Heart left ventricle (tissue), 16 donors: ENCODE data around the gene TCF7L2. TPM values are rescaled to one million over a fixed set of nuclear protein-coding genes. Genes with fewer than 3 reads are reported as not detected.

Source experiments
- ATAC-seq, 4 donors: fragments of 200-7000 bp; cut with Tn5 transposase; one replicate each; pipeline ENCODE4 v1.9.1; 2020 to 2022; ENCODE audit warnings: moderate library complexity in 4 of 4, mild to moderate bottlenecking in 3 of 4, moderate number of reproducible peaks in 1 of 4
- DNase-seq, 5 donors: peaks; one replicate each; pipeline ENCODE4 v3.0.0-alpha.2; 2020
- H3K27ac ChIP-seq, 12 donors: fragments of 200-600 bp; sonication (generic) in 4 of 12; one replicate each; pipeline versions ENCODE4 v1.5.0 to v1.8.0; 2016 to 2022; ENCODE audit warnings: mild to moderate bottlenecking in 2 of 12
- H3K27me3 ChIP-seq, 9 donors: fragments of 200-600 bp; sonication (generic) in 2 of 9; one replicate each; pipeline versions ENCODE4 v1.5.1 to v1.8.0; 2016 to 2022; ENCODE audit warnings: mild to moderate bottlenecking in 3 of 9
- H3K36me3 ChIP-seq, 9 donors: fragments of 200-600 bp; sonication (generic) in 2 of 9; one replicate each; pipeline versions ENCODE4 v1.5.0 to v1.8.0; 2018 to 2022; ENCODE audit warnings: mild to moderate bottlenecking in 2 of 9
- H3K4me1 ChIP-seq, 12 donors: fragments of 200-600 bp; sonication (generic) in 4 of 12; one replicate each; pipeline versions ENCODE4 v1.5.0 to v1.8.0; 2016 to 2022; ENCODE audit warnings: mild to moderate bottlenecking in 3 of 12
- H3K4me3 ChIP-seq, 12 donors: fragments of 200-600 bp; sonication (generic) in 4 of 12; one replicate each; pipeline versions ENCODE4 v1.5.0 to v1.8.0; 2017 to 2022; ENCODE audit warnings: mild to moderate bottlenecking in 9 of 12, moderate library complexity in 4 of 12
- H3K9me3 ChIP-seq, 12 donors: fragments of 200-600 bp; sonication (generic) in 4 of 12; one replicate each; pipeline versions ENCODE4 v1.5.0 to v1.8.0; 2016 to 2022; ENCODE audit warnings: mild to moderate bottlenecking in 1 of 12
- CTCF ChIP-seq, 12 donors: fragments of 200-600 bp; sonication (generic) in 4 of 12; IDR thresholded peaks; one replicate each; pipeline versions ENCODE4 v1.5.0 to v1.8.0; 2018 to 2022; ENCODE audit warnings: antibody characterized with exemption in 12 of 12, mild to moderate bottlenecking in 5 of 12
- POLR2A ChIP-seq, 2 donors: fragments of 450-650 bp; IDR thresholded peaks; one replicate each; pipeline ENCODE4 v1.6.1; 2017; ENCODE audit warnings: antibody characterized with exemption in 2 of 2, mild to moderate bottlenecking in 2 of 2, moderate library complexity in 2 of 2
- WGBS, 4 donors: extraction: QIAGEN DNeasy Blood & Tissue Kit in 2 of 4; methylation state at CpG; one replicate each; pipeline versions ENCODE4 v1.1.5 to v1.1.7; 2013 to 2018; 5-methylcytosine and 5-hydroxymethylcytosine counted together
- intact Hi-C, 10 donors: fragments of 100-400 bp; cut with DNase I; formaldehyde crosslinking; loops; one replicate each; pipeline versions ENCODE4 v1.11.1 to v1.14.2; 2022
- polyA plus RNA-seq, 2 donors: library from polyadenylated mRNA; stranded (reverse); fragments of 200-250 nt; gene quantifications; one replicate each; pipeline ENCODE4 v1.2.3, GENCODE V29; 2013
- total RNA-seq, 9 donors: library from RNA; depleted of rRNA in 2 of 9; stranded (reverse); fragments of >200 nt in 2 of 9; fragmentation: NEBNext Ultra II Directional in 3 of 9; extraction: Animal tissue kit (Norgen Biotek cat#: 25700) in 3 of 9; gene quantifications; one replicate each; pipeline versions ENCODE4 v1.1.0 to v1.2.4, GENCODE V29; 2016 to 2023
- donor health status: ischemic (EF 13 %, LVEDD 7.1; RV severe dilation, severe dysfunction).
- donor health status: healthy with polysubstance abuse.
- donor health status: DM: no; HTN: yes; CAD: no.
- donor health status: DM: no; HTN: no; CAD: no.
- donor health status: ischemic (EF 25% LVEDD 6.9; RV normal size, moderate dysfunction).
- donor health status: ischemic (EF 25% LVEDD 5.7; RV mildly dilated, moderate dysfunction).
- donor health status: healthy.
- donor health status: DM: yes; HTN: yes; CAD: no.
- donor health status: ischemic (EF 35%, LVEDD 5.7; RV mildly dilated, moderate dysfunction).
- donor health status: nonischemic (EF 11% LVEDD 7.7; RV severe dilation, severe dysfunction).
- donor health status: DM: yes; HTN: yes; CAD: no.
- donor health status: PGD.
- donor health status: ischemic (EF 29% LVEDD 5.4; RV normal size, mild dysfunction).
- donor health status: nonischemic (EF 23%, LVEDD 6.1; RV moderate dilation, normal function).

The TCF7L2 gene
- total and polyA plus RNA-seq, 11 donors = 4.3 to 17.5 (median 8.4) TPM

GRCh38 chr10:113187063-113187777 is 237.2 kb downstream of the TCF7L2 start:
- H3K27me3 ChIP-seq = no peaks in the 10 kb centered on the region
- H3K27ac ChIP-seq = peak overlapping the region in 1 of 12 donors; percentile 57
- H3K4me3 ChIP-seq = no peak overlapping the region
- H3K9me3 ChIP-seq = no peaks in the 10 kb centered on the region
- DNase-seq (peak; percentile 62 to 87 (median 78)), ATAC-seq (peak; percentile 52 to 79 (median 74))
- peaks cover 0 to 10% (median 4%) of the 10 kb centered on the region in 12 donors for H3K4me1 ChIP-seq
- no peaks in the 10 kb centered on the region for H3K36me3 ChIP-seq
- TF ChIP-seq POLR2A (IDR thresholded peaks at IDR 0.05) (no peak), CTCF (IDR thresholded peaks at IDR 0.05) (no peak)
- intact Hi-C loops = no loop called here
- WGBS, 4 donors = 28 to 42% (median 33%) methylated on average over 7 to 10 of the region's 10 CpGs

- ATAC-seq = no peak
- Histone ChIP-seq H3K27ac (no peak overlapping the region), H3K4me3 (no peak overlapping the region), H3K9me3 (peaks cover 0 to 23% (median 4%) of the 10 kb centered on the region in 12 donors), H3K27me3 (no peaks in the 10 kb centered on the region), H3K36me3 (no peaks in the 10 kb centered on the region), H3K4me1 (no peaks in the 10 kb centered on the region)
- no peak for TF ChIP-seq CTCF (IDR thresholded peaks at IDR 0.05)
- no peak for TF ChIP-seq POLR2A (IDR thresholded peaks at IDR 0.05)
- intact Hi-C loops = no loop called here
- DNase-seq = no peak
- WGBS, 4 donors = 87 to 100% (median 91%) methylated on average over 1 of the region's 1 CpG
These were observed 249.4 kb downstream of the TCF7L2 start for GRCh38 chr10:113199459-113199858.

GRCh38 chr10:113202011-113202410 is 252.0 kb downstream of the TCF7L2 start:
- no peak overlapping the region for H3K27ac ChIP-seq
- no peak overlapping the region for H3K4me3 ChIP-seq
- peaks cover 0 to 47% (median 16%) of the 10 kb centered on the region in 12 donors for H3K9me3 ChIP-seq
- H3K27me3 ChIP-seq = no peaks in the 10 kb centered on the region
- no peaks in the 10 kb centered on the region for H3K4me1 ChIP-seq
- 86 to 93% (median 89%) methylated on average over 1 to 4 of the region's 4 CpGs for WGBS, 4 donors
- DNase-seq (no peak), ATAC-seq (no peak)
- no peaks in the 10 kb centered on the region for H3K36me3 ChIP-seq
- TF ChIP-seq POLR2A (IDR thresholded peaks at IDR 0.05) (no peak), CTCF (IDR thresholded peaks at IDR 0.05) (no peak)
- intact Hi-C loops = no loop called here

GRCh38 chr10:113207924-113208323 is 257.9 kb downstream of the TCF7L2 start:
- Histone ChIP-seq H3K4me1 (no peaks in the 10 kb centered on the region), H3K9me3 (peaks cover 0 to 70% (median 33%) of the 10 kb centered on the region in 12 donors), H3K27ac (no peak overlapping the region), H3K4me3 (no peak overlapping the region), H3K36me3 (no peaks in the 10 kb centered on the region), H3K27me3 (no peaks in the 10 kb centered on the region)
- TF ChIP-seq CTCF (IDR thresholded peaks at IDR 0.05) (no peak), POLR2A (IDR thresholded peaks at IDR 0.05) (no peak)
- no peak for ATAC-seq
- WGBS, 4 donors = 96 to 100% (median 97%) methylated on average over 1 of the region's 1 CpG
- intact Hi-C loops = no loop called here
- DNase-seq = no peak
